Fibroblast of skin of left quadriceps (primary cell): ENCODE measurements around the gene CDKL2.

ENCODE experiments used
- DNase-seq, 2 experiments: peaks; one replicate each; pipeline ENCODE4 v3.0.0-alpha.2; 2013; ENCODE audit warnings: low read depth in 2 of 2

CDKL2 gene

GRCh38 chr4:75639124-75639695 is 8.9 kb upstream of the CDKL2 start:
- DNase-seq: no peak

- no peak for DNase-seq
These were observed 7.5 kb upstream of the CDKL2 start for GRCh38 chr4:75637827-75638226.

- no peak for DNase-seq
These were observed 6.8 kb upstream of the CDKL2 start for GRCh38 chr4:75637176-75637575.

GRCh38 chr4:75634951-75635350 is 4.6 kb upstream of the CDKL2 start:
- DNase-seq: no peak

GRCh38 chr4:75634281-75634680 is 4.0 kb upstream of the CDKL2 start:
- no peak for DNase-seq

GRCh38 chr4:75633846-75634245 is 3.5 kb upstream of the CDKL2 start:
- no peak for DNase-seq

GRCh38 chr4:75630937-75631329 is 605 bp upstream of the CDKL2 start:
- DNase-seq: no peak

GRCh38 chr4:75629239-75629638 is 1.1 kb downstream of the CDKL2 start:
- DNase-seq: no peak

GRCh38 chr4:75623026-75623425 is 7.3 kb downstream of the CDKL2 start:
- no peak for DNase-seq

GRCh38 chr4:75621715-75622114 is 8.6 kb downstream of the CDKL2 start:
- no peak for DNase-seq

GRCh38 chr4:75612306-75612705 is 18.0 kb downstream of the CDKL2 start:
- no peak for DNase-seq

- no peak for DNase-seq
These were observed 24.4 kb downstream of the CDKL2 start for GRCh38 chr4:75605928-75606327.

- no peak for DNase-seq
These were observed 30.7 kb downstream of the CDKL2 start for GRCh38 chr4:75599647-75600046.

GRCh38 chr4:75598390-75598789 is 31.9 kb downstream of the CDKL2 start:
- DNase-seq: peak; percentile 15 to 25

GRCh38 chr4:75596061-75596460 is 34.3 kb downstream of the CDKL2 start:
- no peak for DNase-seq

- no peak for DNase-seq
These were observed 36.9 kb downstream of the CDKL2 start for GRCh38 chr4:75593393-75593792.

- no peak for DNase-seq
These were observed 46.3 kb downstream of the CDKL2 start for GRCh38 chr4:75584067-75584466.

- no peak for DNase-seq
These were observed 62.6 kb downstream of the CDKL2 start for GRCh38 chr4:75567725-75568124.

- no peak for DNase-seq
These were observed 63.4 kb downstream of the CDKL2 start for GRCh38 chr4:75566911-75567310.

GRCh38 chr4:75565481-75565880 is 64.8 kb downstream of the CDKL2 start:
- no peak for DNase-seq

- no peak for DNase-seq
These were observed 66.3 kb downstream of the CDKL2 start for GRCh38 chr4:75564023-75564422.

GRCh38 chr4:75561789-75562188 is 68.5 kb downstream of the CDKL2 start:
- no peak for DNase-seq

- DNase-seq: no peak
These were observed 72.6 kb downstream of the CDKL2 start for GRCh38 chr4:75557696-75558095.
